CD14-positive monocyte (primary cell): ENCODE data around the gene FOXE3. TPM values are rescaled to one million over a fixed set of nuclear protein-coding genes. Genes with fewer than 3 reads are reported as not detected.

Experiments used
- DNase-seq, 3 donors: peaks; one replicate each; pipeline ENCODE4 v3.0.0-alpha.2; 2011 to 2022
- H2AFZ ChIP-seq: 2 replicates; pipeline ENCODE4 v1.6.0; 2012; ENCODE audit warnings: mild to moderate bottlenecking, low read depth, low read length, inconsistent platforms; ENCODE audit not compliant: insufficient read depth, poor library complexity, severe bottlenecking
- H3K27ac ChIP-seq, 2 donors: 1 replicate in 1 of 2; 2 replicates in 1 of 2; pipeline ENCODE4 v1.5.1; 2012 to 2013; ENCODE audit warnings: low read length in 2 of 2, control low read depth in 1 of 2, inconsistent platforms in 1 of 2, low read depth in 1 of 2, mild to moderate bottlenecking in 1 of 2
- H3K27me3 ChIP-seq, 2 donors: one replicate each; pipeline versions ENCODE4 v1.6.0 to v1.6.1; 2011 to 2013; ENCODE audit warnings: low read length in 2 of 2; ENCODE audit not compliant: control insufficient read depth in 2 of 2, insufficient read depth in 2 of 2
- H3K36me3 ChIP-seq, 2 donors: replicated peaks in 1 of 2; 1 replicate in 1 of 2; 2 replicates in 1 of 2; pipeline versions ENCODE4 v1.5.1 to v1.6.1; 2012 to 2013; ENCODE audit warnings: low read length in 2 of 2, control low read depth in 1 of 2, inconsistent platforms in 1 of 2, mild to moderate bottlenecking in 1 of 2; ENCODE audit not compliant: insufficient read depth in 2 of 2, control insufficient read depth in 1 of 2
- H3K4me1 ChIP-seq, 2 donors: 1 replicate in 1 of 2; 2 replicates in 1 of 2; pipeline versions ENCODE4 v1.5.1 to v1.6.1; 2012 to 2013; ENCODE audit warnings: low read length in 2 of 2, control low read depth in 1 of 2, inconsistent platforms in 1 of 2, mild to moderate bottlenecking in 1 of 2, moderate library complexity in 1 of 2; ENCODE audit not compliant: insufficient read depth in 2 of 2, control insufficient read depth in 1 of 2
- H3K4me2 ChIP-seq: replicated peaks from 2 replicates; pipeline ENCODE3; 2012; ENCODE audit warnings: low read length, moderate library complexity, mild to moderate bottlenecking; ENCODE audit not compliant: poor library complexity, severe bottlenecking; ENCODE audit errors: extremely low read depth
- H3K4me3 ChIP-seq, 3 experiments: fragments of 200-600 bp in 1 of 3; sonication (generic) in 1 of 3; replicated peaks in 1 of 3; 1 replicate in 2 of 3; 2 replicates in 1 of 3; pipeline ENCODE4 v1.5.1; 2011 to 2013; ENCODE audit warnings: low read length in 3 of 3, mild to moderate bottlenecking in 3 of 3, control low read depth in 2 of 3, low read depth in 2 of 3, inconsistent platforms in 1 of 3, moderate library complexity in 1 of 3
- H3K79me2 ChIP-seq: 2 replicates; pipeline ENCODE4 v1.6.0; 2012; ENCODE audit warnings: mild to moderate bottlenecking, control low read depth, inconsistent platforms, low read length, moderate library complexity; ENCODE audit not compliant: insufficient read depth
- H3K9ac ChIP-seq: 2 replicates; pipeline ENCODE4 v1.6.0; 2017; ENCODE audit warnings: low read length, mild to moderate bottlenecking; ENCODE audit not compliant: insufficient read depth, poor library complexity, severe bottlenecking
- H3K9me3 ChIP-seq, 2 donors: replicated peaks in 1 of 2; 1 replicate in 1 of 2; 2 replicates in 1 of 2; pipeline versions ENCODE4 v1.5.1 to v1.6.1; 2012 to 2013; ENCODE audit warnings: low read length in 2 of 2, control low read depth in 1 of 2; ENCODE audit not compliant: control insufficient read depth in 1 of 2, insufficient read depth in 1 of 2
- H4K20me1 ChIP-seq: 2 replicates; pipeline ENCODE4 v1.6.0; 2012; ENCODE audit warnings: mild to moderate bottlenecking, low read length, control low read depth, moderate library complexity; ENCODE audit not compliant: insufficient read depth
- H3K27ac Mint-ChIP-seq, 7 donors: one replicate each; pipeline ENCODE4 v1.8.0; 2020; ENCODE audit warnings: mild to moderate bottlenecking in 7 of 7, mixed read lengths in 7 of 7, moderate library complexity in 6 of 7, inconsistent platforms in 2 of 7
- H3K27me3 Mint-ChIP-seq, 3 donors: one replicate each; pipeline ENCODE4 v1.8.0; 2021 to 2022; ENCODE audit warnings: low read depth in 3 of 3, mild to moderate bottlenecking in 3 of 3, mixed read lengths in 3 of 3, moderate library complexity in 3 of 3, inconsistent platforms in 1 of 3
- H3K36me3 Mint-ChIP-seq, 2 donors: one replicate each; pipeline ENCODE4 v1.8.0; 2020; ENCODE audit warnings: mixed read lengths in 2 of 2, inconsistent platforms in 1 of 2, mild to moderate bottlenecking in 1 of 2
- H3K4me1 Mint-ChIP-seq: one replicate; pipeline ENCODE4 v1.8.0; 2020; ENCODE audit warnings: mild to moderate bottlenecking, mixed read lengths
- H3K4me3 Mint-ChIP-seq, 2 donors: one replicate each; pipeline ENCODE4 v1.8.0; 2020; ENCODE audit warnings: mild to moderate bottlenecking in 2 of 2, mixed read lengths in 2 of 2, moderate library complexity in 1 of 2
- H3K9me3 Mint-ChIP-seq, 7 donors: one replicate each; pipeline ENCODE4 v1.8.0; 2020 to 2022; ENCODE audit warnings: mixed read lengths in 7 of 7, mild to moderate bottlenecking in 6 of 7, moderate library complexity in 6 of 7, inconsistent platforms in 2 of 7
- CTCF ChIP-seq: fragments of 200-600 bp; IDR thresholded peaks from one replicate; pipeline ENCODE4 v1.8.0; 2022; ENCODE audit warnings: antibody characterized with exemption, mild to moderate bottlenecking
- WGBS: methylation state at CpG from one replicate; pipeline ENCODE4 v1.1.5; 2013; ENCODE audit warnings: missing lambda C conversion rate; ENCODE audit not compliant: insufficient coverage; 5-methylcytosine and 5-hydroxymethylcytosine counted together
- intact Hi-C, 2 donors: fragments of 100-400 bp; cut with micrococcal nuclease; formaldehyde crosslinking; loops; one replicate each; pipeline versions ENCODE4 v1.15.0 to v1.15.1; 2023
- polyA plus RNA-seq, 3 donors: library from polyadenylated mRNA; depleted of rRNA in 1 of 3; unstranded in 2 of 3; stranded (reverse) in 1 of 3; fragments of 300-500 nt in 2 of 3; fragments of >200 nt in 1 of 3; fragmentation: Illumina TruSeq in 2 of 3; gene quantifications; 1 replicate in 2 of 3; 2 replicates in 1 of 3; pipeline ENCODE4 v1.2.3, GENCODE V29; 2012 to 2021

Gene FOXE3
- polyA plus RNA-seq, 3 donors: not detected

- Histone ChIP-seq H3K4me1 (no peaks in the 10 kb centered on the region), H3K27ac (no peak overlapping the region), H2AFZ (no peak overlapping the region), H3K9ac (no peak overlapping the region), H3K9me3 (no peaks in the 10 kb centered on the region), H3K36me3 (no peaks in the 10 kb centered on the region), H3K79me2 (no peaks in the 10 kb centered on the region), H3K27me3 (no peaks in the 10 kb centered on the region), H3K4me3 (no peak overlapping the region), H3K4me2 (no peak overlapping the region), H4K20me1 (no peaks in the 10 kb centered on the region)
- H3K4me3 Mint-ChIP-seq: no peak overlapping the region
- no peak for TF ChIP-seq CTCF
- H3K36me3 Mint-ChIP-seq: no peaks in the 10 kb centered on the region
- H3K27me3 Mint-ChIP-seq: peaks cover 7 to 27% (median 10%) of the 10 kb centered on the region in 3 donors
- DNase-seq: no peak
- peaks cover 0 to 3% (median 0%) of the 10 kb centered on the region in 7 donors for H3K9me3 Mint-ChIP-seq
- no peak overlapping the region for H3K27ac Mint-ChIP-seq
- WGBS: 100% methylated on average over 2 of the region's 4 CpGs
- intact Hi-C loops: no loop called here
- H3K4me1 Mint-ChIP-seq: no peaks in the 10 kb centered on the region
These were observed 16.3 kb upstream of the FOXE3 start for GRCh38 chr1:47399846-47400155.

- H3K4me1 ChIP-seq: no peaks in the 10 kb centered on the region
- Mint-ChIP-seq H3K27ac (no peak overlapping the region), H3K4me1 (no peaks in the 10 kb centered on the region), H3K4me3 (no peak overlapping the region), H3K9me3 (peaks cover 0 to 3% (median 0%) of the 10 kb centered on the region in 7 donors), H3K36me3 (no peaks in the 10 kb centered on the region), H3K27me3 (peaks cover 6 to 25% (median 13%) of the 10 kb centered on the region in 3 donors)
- no peaks in the 10 kb centered on the region for H3K9me3 ChIP-seq
- H2AFZ ChIP-seq: no peak overlapping the region
- 93% methylated on average over 2 of the region's 4 CpGs for WGBS
- H3K9ac ChIP-seq: no peak overlapping the region
- H3K4me3 ChIP-seq: no peak overlapping the region
- peaks cover 0 to 3% of the 10 kb centered on the region in 2 donors for H3K27me3 ChIP-seq
- no peaks in the 10 kb centered on the region for H4K20me1 ChIP-seq
- H3K36me3 ChIP-seq: no peaks in the 10 kb centered on the region
- no peak for DNase-seq
- TF ChIP-seq CTCF: no peak
- H3K4me2 ChIP-seq: no peak overlapping the region
- intact Hi-C loops: no loop called here
- no peaks in the 10 kb centered on the region for H3K79me2 ChIP-seq
- H3K27ac ChIP-seq: no peak overlapping the region
These were observed 14.3 kb upstream of the FOXE3 start for GRCh38 chr1:47401761-47402160.
